ENCODE data around the gene AP5Z1. TPM values are rescaled to one million over a fixed set of nuclear protein-coding genes. Genes with fewer than 3 reads are reported as not detected.

The AP5Z1 gene
- total and polyA plus RNA-seq, 2 donors (not counting 1 experiment from before 2014, with no cell fraction given), result 11.1 to 32.2 TPM

DNA sequence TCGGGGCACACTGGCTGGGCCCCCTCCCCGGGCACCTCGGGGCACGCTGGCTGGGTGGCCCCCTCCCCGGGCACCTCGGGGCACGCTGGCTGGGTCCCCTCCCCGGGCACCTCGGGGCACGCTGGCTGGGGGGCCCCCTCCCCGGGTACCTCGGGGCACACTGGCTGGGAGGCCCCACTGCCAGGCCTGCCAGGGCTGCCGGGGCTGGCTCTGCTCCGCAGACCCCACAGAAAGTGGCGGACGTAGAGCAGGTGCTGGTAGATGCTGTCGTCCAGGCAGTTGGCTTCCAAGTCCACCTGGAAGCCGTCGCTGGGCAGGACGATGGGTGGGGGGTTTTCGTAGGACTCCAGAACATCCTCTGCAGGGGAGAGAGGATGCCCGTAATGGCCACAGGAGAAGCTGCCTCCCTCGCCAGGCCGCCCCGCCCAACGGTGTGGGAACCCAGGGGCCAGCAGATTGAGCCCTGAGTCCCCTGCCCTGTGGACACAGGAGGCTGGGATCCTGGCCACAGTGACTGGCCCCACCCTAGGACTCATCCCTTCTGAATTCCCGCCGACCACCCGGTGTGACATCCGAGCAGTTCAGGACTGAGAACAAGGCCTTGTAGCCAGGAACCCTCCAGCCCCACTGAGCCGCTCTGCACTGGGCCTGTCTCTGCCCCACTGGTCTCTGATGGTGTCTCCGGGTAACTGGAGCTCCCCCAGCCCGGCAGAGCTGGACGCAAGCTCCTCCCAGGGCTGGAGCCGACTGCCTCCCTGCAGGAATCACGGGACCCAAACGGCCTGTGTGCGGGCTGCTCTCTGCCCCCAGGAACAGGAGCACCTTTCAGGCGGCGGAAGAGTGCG, 28.2 kb downstream of the AP5Z1 start:
- no peak overlapping the region for H2AFZ ChIP-seq (ENCODE audit: low read length)
- H3K9me3 ChIP-seq (ENCODE audit: control insufficient read depth, insufficient read depth, low read depth, low read length), result no peaks in the 10 kb centered on the region
- no peak overlapping the region for H3K27ac ChIP-seq (ENCODE audit: insufficient read depth, low read length)
- TF ChIP-seq EZH2 (IDR thresholded peaks at IDR 0.05; ENCODE audit: low read length, missing control alignments), result no peak
- TF ChIP-seq, protein P1, sequence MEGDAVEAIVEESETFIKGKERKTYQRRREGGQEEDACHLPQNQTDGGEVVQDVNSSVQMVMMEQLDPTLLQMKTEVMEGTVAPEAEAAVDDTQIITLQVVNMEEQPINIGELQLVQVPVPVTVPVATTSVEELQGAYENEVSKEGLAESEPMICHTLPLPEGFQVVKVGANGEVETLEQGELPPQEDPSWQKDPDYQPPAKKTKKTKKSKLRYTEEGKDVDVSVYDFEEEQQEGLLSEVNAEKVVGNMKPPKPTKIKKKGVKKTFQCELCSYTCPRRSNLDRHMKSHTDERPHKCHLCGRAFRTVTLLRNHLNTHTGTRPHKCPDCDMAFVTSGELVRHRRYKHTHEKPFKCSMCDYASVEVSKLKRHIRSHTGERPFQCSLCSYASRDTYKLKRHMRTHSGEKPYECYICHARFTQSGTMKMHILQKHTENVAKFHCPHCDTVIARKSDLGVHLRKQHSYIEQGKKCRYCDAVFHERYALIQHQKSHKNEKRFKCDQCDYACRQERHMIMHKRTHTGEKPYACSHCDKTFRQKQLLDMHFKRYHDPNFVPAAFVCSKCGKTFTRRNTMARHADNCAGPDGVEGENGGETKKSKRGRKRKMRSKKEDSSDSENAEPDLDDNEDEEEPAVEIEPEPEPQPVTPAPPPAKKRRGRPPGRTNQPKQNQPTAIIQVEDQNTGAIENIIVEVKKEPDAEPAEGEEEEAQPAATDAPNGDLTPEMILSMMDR (conservative IDR thresholded peaks at IDR 0.05 in 1 of 2, IDR thresholded peaks at IDR 0.05 in 1 of 2; ENCODE audit: low read depth in 1 of 2, low read length in 2 of 2), result no peak
- no peak overlapping the region for H3K9ac ChIP-seq (ENCODE audit: insufficient read depth, low read length)
- no peak for DNase-seq (ENCODE audit: low read depth in 2 of 2)
- no peaks in the 10 kb centered on the region for H3K4me1 ChIP-seq (ENCODE audit: control insufficient read depth, extremely low read depth, insufficient read depth, low read length)
- no peaks in the 10 kb centered on the region for H3K36me3 ChIP-seq (ENCODE audit: control insufficient read depth, insufficient read depth, low read length)
- H3K79me2 ChIP-seq (ENCODE audit: control insufficient read depth, insufficient read depth, low read length), result no peaks in the 10 kb centered on the region
- H3K4me3 ChIP-seq (replicated peaks in 1 of 4; ENCODE audit: control extremely low read depth in 1 of 4, insufficient read depth in 1 of 4, low read depth in 3 of 4, low read length in 4 of 4), result no peak overlapping the region
- no peak overlapping the region for H3K4me2 ChIP-seq (ENCODE audit: extremely low read depth, insufficient read depth, low read length)
- H3K27me3 ChIP-seq (ENCODE audit: control insufficient read depth, insufficient read depth, low read length), result peaks cover 5% of the 10 kb centered on the region
- no peaks in the 10 kb centered on the region for H4K20me1 ChIP-seq (ENCODE audit: control insufficient read depth, extremely low read depth, insufficient read depth, low read length)

DNA sequence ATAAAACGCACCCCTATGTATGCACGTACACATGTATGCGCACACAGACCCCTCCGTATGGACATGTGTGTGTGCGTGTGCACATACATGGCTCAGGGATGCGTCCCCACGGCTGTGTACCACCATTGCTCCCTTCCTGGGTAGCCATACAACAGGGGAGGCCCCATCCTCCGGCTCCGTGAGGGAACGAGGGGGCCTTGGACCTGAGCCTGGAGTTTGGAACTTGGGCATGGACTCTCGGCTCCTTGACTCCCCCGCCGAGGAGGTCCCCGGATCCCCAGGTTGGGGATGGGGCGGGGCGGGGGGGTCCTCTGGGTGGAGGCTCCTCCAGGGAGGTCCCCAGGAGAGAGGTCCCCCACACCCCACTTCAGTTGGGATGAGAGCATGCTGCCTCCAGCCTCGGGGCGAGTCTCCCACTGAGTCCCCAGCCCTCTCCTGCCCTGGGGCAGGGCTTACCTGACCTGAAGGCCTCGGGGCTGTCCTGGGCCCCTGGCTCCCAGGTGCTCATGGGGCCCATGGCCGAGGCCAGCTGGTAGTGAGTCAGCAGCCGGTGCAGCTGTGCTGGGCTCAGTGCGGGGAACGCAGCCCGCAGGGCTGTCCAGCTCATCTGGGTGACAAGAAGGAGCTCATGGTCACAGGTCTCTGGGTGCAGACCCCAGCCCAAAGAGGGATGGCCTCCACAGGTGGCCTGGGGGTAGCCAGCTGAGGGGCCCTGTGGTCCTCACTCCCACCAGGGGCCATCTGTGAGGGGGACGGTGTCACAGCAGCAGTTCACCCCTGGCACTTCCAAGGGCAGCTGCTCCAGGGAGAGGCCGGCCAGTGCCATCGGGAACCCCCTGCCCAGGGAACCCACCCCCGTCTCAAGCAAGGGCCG, 29.9 kb downstream of the AP5Z1 start:
- Histone ChIP-seq H3K79me2 (ENCODE audit: control insufficient read depth, insufficient read depth, low read length) (no peaks in the 10 kb centered on the region), H3K9ac (ENCODE audit: insufficient read depth, low read length) (no peak overlapping the region), H3K4me1 (ENCODE audit: control insufficient read depth, extremely low read depth, insufficient read depth, low read length) (no peaks in the 10 kb centered on the region), H4K20me1 (ENCODE audit: control insufficient read depth, extremely low read depth, insufficient read depth, low read length) (no peaks in the 10 kb centered on the region), H3K27ac (ENCODE audit: insufficient read depth, low read length) (no peak overlapping the region), H3K27me3 (ENCODE audit: control insufficient read depth, insufficient read depth, low read length) (peaks cover 5% of the 10 kb centered on the region), H3K4me2 (ENCODE audit: extremely low read depth, insufficient read depth, low read length) (no peak overlapping the region), H3K36me3 (ENCODE audit: control insufficient read depth, insufficient read depth, low read length) (no peaks in the 10 kb centered on the region), H3K9me3 (ENCODE audit: control insufficient read depth, insufficient read depth, low read depth, low read length) (no peaks in the 10 kb centered on the region), H2AFZ (ENCODE audit: low read length) (no peak overlapping the region), H3K4me3 (replicated peaks in 1 of 4; ENCODE audit: control extremely low read depth in 1 of 4, insufficient read depth in 1 of 4, low read depth in 3 of 4, low read length in 4 of 4) (no peak overlapping the region)
- DNase-seq (ENCODE audit: low read depth in 2 of 2), result no peak
- TF ChIP-seq, protein P1 (conservative IDR thresholded peaks at IDR 0.05 in 1 of 2, IDR thresholded peaks at IDR 0.05 in 1 of 2; ENCODE audit: low read depth in 1 of 2, low read length in 2 of 2), result no peak
- TF ChIP-seq EZH2 (IDR thresholded peaks at IDR 0.05; ENCODE audit: low read length, missing control alignments), result no peak

- no peak for DNase-seq (ENCODE audit: low read depth in 2 of 2)
- Histone ChIP-seq H3K27ac (ENCODE audit: insufficient read depth, low read length) (no peak overlapping the region), H3K27me3 (ENCODE audit: control insufficient read depth, insufficient read depth, low read length) (peaks cover 5% of the 10 kb centered on the region), H4K20me1 (ENCODE audit: control insufficient read depth, extremely low read depth, insufficient read depth, low read length) (no peaks in the 10 kb centered on the region), H3K9me3 (ENCODE audit: control insufficient read depth, insufficient read depth, low read depth, low read length) (no peaks in the 10 kb centered on the region), H3K9ac (ENCODE audit: insufficient read depth, low read length) (no peak overlapping the region), H3K4me1 (ENCODE audit: control insufficient read depth, extremely low read depth, insufficient read depth, low read length) (no peaks in the 10 kb centered on the region), H2AFZ (ENCODE audit: low read length) (no peak overlapping the region), H3K79me2 (ENCODE audit: control insufficient read depth, insufficient read depth, low read length) (no peaks in the 10 kb centered on the region), H3K36me3 (ENCODE audit: control insufficient read depth, insufficient read depth, low read length) (no peaks in the 10 kb centered on the region), H3K4me3 (replicated peaks in 1 of 4; ENCODE audit: control extremely low read depth in 1 of 4, insufficient read depth in 1 of 4, low read depth in 3 of 4, low read length in 4 of 4) (no peak overlapping the region), H3K4me2 (ENCODE audit: extremely low read depth, insufficient read depth, low read length) (no peak overlapping the region)
- TF ChIP-seq, protein P1 (conservative IDR thresholded peaks at IDR 0.05 in 1 of 2, IDR thresholded peaks at IDR 0.05 in 1 of 2; ENCODE audit: low read depth in 1 of 2, low read length in 2 of 2), result no peak
- TF ChIP-seq EZH2 (IDR thresholded peaks at IDR 0.05; ENCODE audit: low read length, missing control alignments), result no peak
Observed at GRCh38 chr7:4805984-4806300, 30.5 kb downstream of the AP5Z1 start.
